ENCODE measurements around the gene TRMT112. TPM values are rescaled to one million over a fixed set of nuclear protein-coding genes. Genes with fewer than 3 reads are reported as not detected.

The TRMT112 gene
- total and polyA plus RNA-seq, 2 of the 8 experiments (the other 6 are each of a cell fraction or from before 2014, with no cell fraction given), result 300 to 650 TPM

DNA sequence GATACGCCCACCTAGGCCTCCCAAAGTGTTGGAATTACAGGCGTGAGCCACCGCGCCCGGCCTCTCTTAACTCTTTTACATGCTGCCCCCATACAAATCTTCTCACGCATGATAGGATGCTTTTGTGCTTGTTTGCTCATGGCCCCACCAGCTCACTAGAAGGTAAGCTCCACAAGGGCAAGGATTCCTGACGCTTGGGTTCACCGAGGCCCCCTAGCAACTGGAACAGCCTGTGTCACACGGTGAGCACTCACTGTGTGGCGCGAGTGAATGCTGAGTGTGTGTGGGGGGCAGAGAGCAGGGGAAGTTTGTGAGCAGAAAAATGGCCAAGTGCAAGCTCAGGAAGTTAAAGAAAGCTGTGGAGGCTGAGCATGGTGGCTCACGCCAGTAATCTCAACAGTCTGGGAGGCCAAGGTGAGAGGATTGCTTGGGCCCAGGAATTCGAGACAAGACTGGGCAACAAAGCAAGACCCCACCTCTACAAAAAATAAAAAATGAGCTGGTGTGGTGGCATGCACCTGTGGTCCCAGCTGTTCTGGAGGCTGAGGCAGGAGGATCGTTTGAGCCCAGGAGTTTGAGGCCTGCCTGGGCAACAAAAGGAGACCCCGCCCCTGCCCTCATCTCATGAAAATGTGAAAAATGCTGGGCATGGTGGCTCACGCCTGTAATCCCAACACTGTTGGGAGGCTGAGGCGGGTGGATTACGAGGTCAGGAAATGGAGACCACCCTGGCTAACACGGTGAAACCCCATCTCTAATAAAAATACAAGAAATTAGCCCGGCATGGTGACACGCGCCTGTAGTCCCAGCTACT lies 35.2 kb downstream of the TRMT112 start:
- CTCF ChIA-PET (ENCODE audit: partially characterized antibody), result interaction anchor here (0.7 to 11.4 kb wide), 6 partner anchors 12 to 61 kb away, joined by 3 to 134 read pairs (median 4); partner anchors contain the start of genes CATSPERZ and ESRRA
- WGBS, 2 experiments (ENCODE audit: extremely low coverage in 1 of 2, insufficient coverage in 1 of 2, insufficient read length in 1 of 2, insufficient replicate concordance in 2 of 2, low coverage in 1 of 2, low lambda C conversion rate in 2 of 2, missing lambda C conversion rate in 1 of 2), result 90% methylated on average over 21 of the region's 22 CpGs; no CpG with 5 or more reads in 1 of the 2 experiments

More for the DNA sequence above, 35.2 kb downstream of the TRMT112 start:
- Histone ChIP-seq H2BK5ac (ENCODE audit: low read depth, low read length) (no peak overlapping the region), H3K9ac (replicated peaks in 1 of 4; ENCODE audit: extremely low read depth in 1 of 4, low read depth in 3 of 4, low read length in 3 of 4) (no peak overlapping the region), H3K4me1 (replicated peaks in 1 of 4; ENCODE audit: control insufficient read depth in 3 of 4, insufficient read depth in 4 of 4, low read length in 3 of 4) (peaks cover 0 to 8% (median 4%) of the 10 kb centered on the region in 4 experiments; a peak in 4 of 7 replicates), H2BK15ac (ENCODE audit: low read length) (no peak overlapping the region), H3K18ac (ENCODE audit: extremely low read depth, low read length) (no peak overlapping the region), H2AK5ac (ENCODE audit: low read depth, low read length) (no peak overlapping the region), H4K91ac (replicated peaks; ENCODE audit: insufficient read length, low read length) (no peak overlapping the region), H2BK12ac (ENCODE audit: low read depth, low read length) (no peak overlapping the region; the same call in 1 of the 2 replicates), H3K4me3 (ENCODE audit: extremely low read depth in 1 of 4, insufficient read depth in 2 of 4, low read depth in 3 of 4, low read length in 4 of 4) (no peak overlapping the region), H3K9me3 (ENCODE audit: insufficient read depth in 2 of 2, low read depth in 1 of 2, low read length in 1 of 2) (no peaks in the 10 kb centered on the region), H3K4ac (replicated peaks; ENCODE audit: insufficient read length, low read depth, low read length) (no peak overlapping the region), H4K20me1 (replicated peaks in 1 of 2; ENCODE audit: control insufficient read depth in 1 of 2, insufficient read depth in 2 of 2, low read length in 2 of 2) (no peaks in the 10 kb centered on the region), H3K23me2 (ENCODE audit: low read depth, low read length) (peaks cover 10% of the 10 kb centered on the region; the same call in 1 of the 2 replicates), H3K79me1 (ENCODE audit: low read depth, low read length) (no peaks in the 10 kb centered on the region; the same call in 1 of the 2 replicates), H3K36me3 (ENCODE audit: control insufficient read depth in 2 of 4, insufficient read depth in 4 of 4, low read length in 3 of 4) (no peaks in the 10 kb centered on the region; a peak in 1 of 8 replicates), H3K23ac (ENCODE audit: insufficient read length) (no peak overlapping the region), H2BK20ac (ENCODE audit: low read length) (no peak overlapping the region), H4K5ac (ENCODE audit: insufficient read length, low read depth, low read length) (no peak overlapping the region), H3K4me2 (ENCODE audit: insufficient read depth in 1 of 2, low read depth in 2 of 2, low read length in 2 of 2) (no peak overlapping the region), H2BK120ac (replicated peaks; ENCODE audit: low read depth, low read length) (no peak overlapping the region), H4K8ac (ENCODE audit: extremely low read depth, insufficient read depth, low read length) (no peak overlapping the region), H2AFZ (ENCODE audit: low read length) (no peak overlapping the region), H3K79me2 (ENCODE audit: control insufficient read depth in 1 of 2, insufficient read depth in 2 of 2, low read length in 2 of 2) (no peaks in the 10 kb centered on the region), H3K56ac (replicated peaks; ENCODE audit: insufficient read length, low read depth, low read length) (no peak overlapping the region), H3K27ac (ENCODE audit: low read depth, low read length) (no peak overlapping the region), H3K14ac (ENCODE audit: insufficient read length) (no peak overlapping the region), H3K27me3 (replicated peaks in 1 of 4; ENCODE audit: control insufficient read depth in 3 of 4, extremely low read depth in 1 of 4, insufficient read depth in 3 of 4, low read length in 3 of 4) (peaks cover 0 to 7% (median 0%) of the 10 kb centered on the region in 4 experiments; a peak in 1 of 7 replicates)
- FAIRE-seq, result no peak
- POLR2A ChIA-PET (ENCODE audit: partially characterized antibody), result interaction anchor here (1.5 to 9.5 kb wide), 4 partner anchors 12 to 37 kb away, joined by 3 to 79 read pairs (median 28); partner anchors contain the start of genes ESRRA and PPP1R14B
- DNase-seq (ENCODE audit: low read depth in 1 of 2, low spot score in 2 of 2), result no peak
- TF ChIP-seq BACH1 (IDR thresholded peaks at IDR 0.05; ENCODE audit: low read length), result no peak
- TF ChIP-seq SRF (IDR thresholded peaks at IDR 0.05; ENCODE audit: low read depth, low read length), result no peak
- TF ChIP-seq CBX5 (IDR thresholded peaks at IDR 0.05; ENCODE audit: low read depth, low read length), result no peak
- TF ChIP-seq POU5F1 (IDR thresholded peaks at IDR 0.05; ENCODE audit: low read depth, low read length), result no peak
- TF ChIP-seq, protein P1, sequence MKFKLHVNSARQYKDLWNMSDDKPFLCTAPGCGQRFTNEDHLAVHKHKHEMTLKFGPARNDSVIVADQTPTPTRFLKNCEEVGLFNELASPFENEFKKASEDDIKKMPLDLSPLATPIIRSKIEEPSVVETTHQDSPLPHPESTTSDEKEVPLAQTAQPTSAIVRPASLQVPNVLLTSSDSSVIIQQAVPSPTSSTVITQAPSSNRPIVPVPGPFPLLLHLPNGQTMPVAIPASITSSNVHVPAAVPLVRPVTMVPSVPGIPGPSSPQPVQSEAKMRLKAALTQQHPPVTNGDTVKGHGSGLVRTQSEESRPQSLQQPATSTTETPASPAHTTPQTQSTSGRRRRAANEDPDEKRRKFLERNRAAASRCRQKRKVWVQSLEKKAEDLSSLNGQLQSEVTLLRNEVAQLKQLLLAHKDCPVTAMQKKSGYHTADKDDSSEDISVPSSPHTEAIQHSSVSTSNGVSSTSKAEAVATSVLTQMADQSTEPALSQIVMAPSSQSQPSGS (IDR thresholded peaks at IDR 0.05; ENCODE audit: low read length), result no peak
- no peak for TF ChIP-seq TEAD4 (IDR thresholded peaks at IDR 0.05; ENCODE audit: low read depth, low read length)
- TF ChIP-seq TAF1 (IDR thresholded peaks at IDR 0.05; ENCODE audit: low read depth, low read length), result no peak
- no peak for TF ChIP-seq NANOG (IDR thresholded peaks at IDR 0.05; ENCODE audit: insufficient read depth, low read depth, low read length, poor library complexity, severe bottlenecking)
